CD4-positive, alpha-beta T cell treated with Interleukin-21 for 1 hour (primary cell): Measurements from ENCODE around the gene ITPKA.
"Not testable (repeated sequence)": the region's sequence is repeated elsewhere in the genome, so short reads cannot be mapped to it uniquely, and the experiment has no call there.

Source experiments
- DNase-seq: peaks from one replicate; pipeline ENCODE4 v3.0.0-alpha.2; 2020

The ITPKA gene

DNA sequence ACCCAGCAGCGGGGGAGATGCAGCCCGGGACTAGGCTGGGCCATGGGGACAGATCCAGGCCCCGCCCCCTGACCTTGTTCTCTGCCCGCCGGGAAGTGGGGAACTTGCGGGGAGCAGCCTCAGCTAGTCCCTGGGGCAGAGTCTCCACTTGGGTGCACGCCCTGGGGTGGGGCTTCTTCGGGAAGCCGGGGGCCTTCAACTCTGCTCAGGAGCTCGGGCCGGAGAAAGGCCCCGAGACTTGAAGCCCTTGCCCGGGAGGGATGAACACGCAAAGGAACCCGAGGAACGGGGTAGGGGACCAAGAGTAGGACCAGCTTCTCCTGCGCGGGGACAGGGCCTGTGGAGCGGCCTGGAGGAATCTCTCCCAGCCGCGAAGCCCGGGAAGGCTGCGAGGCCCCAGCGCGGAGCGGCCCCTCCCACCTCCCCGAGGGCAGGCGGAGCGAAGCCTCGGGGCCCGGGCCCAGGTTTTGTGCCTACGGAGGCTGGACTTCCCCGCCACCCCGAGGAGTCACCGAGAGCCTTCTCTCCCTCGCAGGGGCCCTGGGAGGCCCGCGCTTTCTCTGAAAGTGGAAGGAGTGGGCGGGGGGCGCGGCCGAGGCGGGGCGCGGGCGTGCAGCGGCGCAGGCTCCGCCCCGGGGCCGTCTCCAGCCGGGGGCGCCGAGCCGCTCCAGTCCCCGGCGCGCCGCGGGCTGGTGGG lies at the start of gene ITPKA:
Gene ITPKA, plus strand, starts transcription at position 670 of the 697 bp plus-strand sequence. CDS start 54 bp downstream, outside the sequence.
- peak; percentile 77 for DNase-seq

DNA sequence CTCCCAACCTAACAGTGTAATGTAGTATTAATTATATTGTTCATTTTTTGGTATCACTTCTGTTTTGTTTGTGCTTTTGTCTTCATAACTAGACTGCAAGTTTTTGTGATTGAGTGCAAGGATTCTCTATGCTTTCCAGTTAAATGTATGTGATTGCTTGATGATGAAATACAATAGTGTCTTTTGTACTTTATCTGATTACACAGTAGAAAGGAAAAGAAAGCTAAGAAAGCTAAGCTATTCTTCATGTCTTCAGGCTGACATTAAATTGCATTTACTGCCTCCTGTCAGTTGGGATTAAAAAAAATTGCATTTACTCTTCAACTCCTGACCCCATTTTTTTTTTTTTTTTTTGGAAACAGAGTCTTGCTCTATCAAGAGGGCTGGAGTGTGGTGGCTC lies 48.3 kb upstream of the ITPKA start:
- no peak for DNase-seq

DNA sequence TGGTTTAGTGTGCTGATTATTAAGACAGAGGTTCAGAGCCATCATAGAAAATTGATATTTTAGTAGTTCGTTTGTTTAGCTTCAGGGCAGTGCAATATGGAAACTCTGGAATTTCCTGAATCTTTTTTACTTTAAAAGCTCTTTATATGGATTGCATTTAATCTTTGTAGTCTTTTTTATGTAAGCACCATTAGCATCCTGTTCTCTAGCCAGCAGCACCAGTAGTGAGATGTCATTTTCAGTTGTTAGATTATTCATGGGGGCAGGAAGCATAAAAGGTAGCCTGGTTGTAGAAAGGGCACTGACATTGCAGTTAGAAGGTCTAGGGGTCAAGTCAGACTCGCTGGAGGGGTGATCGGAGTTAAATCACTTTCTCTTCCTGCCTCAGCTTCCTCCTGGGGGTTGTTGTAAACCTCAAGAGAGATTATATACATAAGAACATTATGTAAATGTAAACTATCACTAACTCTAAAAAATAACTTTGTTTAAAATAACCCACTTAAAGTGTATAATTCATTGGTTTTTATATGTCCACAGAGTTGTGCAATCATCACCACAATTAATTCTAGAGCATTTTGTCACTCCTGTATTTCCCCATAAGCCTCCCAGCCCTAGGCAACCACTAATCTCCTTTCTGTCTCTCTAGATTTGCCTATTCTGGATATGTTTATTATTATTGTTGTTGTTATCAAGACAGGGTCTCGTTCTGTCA lies 31.4 kb upstream of the ITPKA start:
- no peak for DNase-seq

DNA sequence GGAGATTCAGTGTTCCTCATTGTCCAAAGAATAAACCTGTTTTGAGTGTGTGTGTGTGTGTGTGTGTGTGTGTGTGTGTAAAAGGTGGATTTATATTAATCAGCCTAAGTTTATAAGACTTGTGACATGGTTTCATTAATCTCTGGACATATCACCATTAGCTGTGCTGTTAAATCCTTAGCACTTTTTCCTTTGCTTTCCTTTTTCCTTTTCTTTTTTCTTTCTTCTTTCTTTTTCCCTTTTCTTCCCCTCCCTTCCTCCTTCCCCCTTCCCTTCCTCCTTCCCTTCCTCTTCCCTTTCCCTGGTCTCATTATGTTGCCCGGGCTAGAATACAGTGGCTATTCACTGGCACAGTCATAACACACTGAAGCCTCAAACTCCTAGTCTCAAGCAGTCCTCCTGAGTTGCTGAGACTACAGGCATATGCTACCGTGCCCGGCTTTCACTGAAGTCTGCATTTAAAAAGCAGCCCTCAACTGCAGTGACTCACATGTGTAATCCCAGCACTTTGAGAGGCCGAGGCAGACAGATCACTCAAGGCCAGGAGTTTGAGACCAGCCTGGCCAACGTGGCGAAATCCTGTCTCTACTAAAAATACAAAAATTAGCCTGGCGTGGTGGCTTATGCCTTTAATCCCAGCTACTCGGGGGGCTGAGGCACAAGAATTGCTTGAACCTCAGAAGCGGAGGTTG lies 28.6 kb upstream of the ITPKA start:
- DNase-seq: no peak

DNA sequence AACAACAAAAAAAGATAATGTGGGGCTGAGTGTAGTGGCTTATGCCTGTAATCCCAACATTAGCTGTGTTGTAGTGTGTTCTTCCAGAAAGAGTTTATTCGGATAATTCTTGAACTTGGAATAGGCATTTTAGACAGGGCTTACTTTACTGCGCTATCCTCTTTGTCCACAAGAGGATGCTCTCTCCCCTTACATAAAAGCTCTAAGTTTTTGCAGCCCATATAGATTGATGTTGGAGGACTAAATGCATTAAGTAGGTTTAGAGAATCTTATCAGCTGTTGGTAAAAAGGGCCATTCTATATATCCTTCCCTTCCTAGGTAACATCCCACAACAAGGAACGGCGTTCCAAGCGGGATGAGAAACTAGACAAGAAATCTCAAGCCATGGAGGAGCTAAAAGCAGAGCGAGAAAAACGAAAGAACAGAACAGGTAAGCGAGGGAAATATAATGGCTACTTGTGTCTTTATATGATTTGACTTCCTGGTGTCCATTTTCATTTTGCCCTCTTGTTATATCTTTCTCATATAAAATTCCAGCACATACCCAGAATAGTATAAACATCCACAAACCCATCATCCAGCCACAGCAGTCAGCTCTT lies 27.8 kb upstream of the ITPKA start:
- DNase-seq: peak; percentile 58

DNA sequence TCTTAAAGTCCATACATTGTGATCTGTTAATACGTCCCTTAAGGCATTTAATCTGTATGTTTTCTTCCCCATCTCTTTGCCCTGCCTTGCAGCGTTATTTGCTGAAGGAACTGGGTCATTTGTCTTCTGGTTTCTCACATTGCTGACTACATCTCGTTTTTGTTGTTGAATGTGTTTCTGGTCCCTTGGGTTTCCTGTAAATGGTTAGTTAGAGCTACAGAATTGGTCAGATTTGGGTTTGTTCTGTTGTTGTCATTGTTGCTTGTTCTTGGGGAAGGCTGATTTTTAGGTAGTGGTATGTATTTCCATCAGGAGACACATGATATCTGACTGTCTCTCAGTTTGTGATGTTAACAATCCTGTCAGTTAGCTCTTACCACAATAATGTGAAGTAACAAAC lies 27.0 kb upstream of the ITPKA start:
- DNase-seq: no peak

DNA sequence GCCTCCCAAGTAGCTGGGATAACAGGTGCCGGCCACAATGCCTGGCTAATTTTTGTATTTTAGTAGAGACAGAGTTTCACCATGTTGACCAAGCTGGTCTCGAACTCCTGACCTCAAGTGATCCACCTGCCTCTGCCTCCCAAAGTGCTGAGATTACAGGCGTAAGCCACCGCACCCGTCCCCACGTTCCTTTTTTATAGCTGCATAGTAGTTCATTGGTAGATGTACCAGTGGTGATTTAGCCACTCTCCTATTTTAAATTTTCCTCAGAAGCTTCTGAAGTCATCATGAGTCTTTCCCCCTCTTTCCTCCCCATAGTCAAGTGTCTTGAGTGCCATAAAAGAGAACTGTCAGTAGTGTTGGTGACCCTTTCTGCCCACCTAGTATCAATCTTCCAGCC lies 24.0 kb upstream of the ITPKA start:
- DNase-seq: not testable (repeated sequence)

DNA sequence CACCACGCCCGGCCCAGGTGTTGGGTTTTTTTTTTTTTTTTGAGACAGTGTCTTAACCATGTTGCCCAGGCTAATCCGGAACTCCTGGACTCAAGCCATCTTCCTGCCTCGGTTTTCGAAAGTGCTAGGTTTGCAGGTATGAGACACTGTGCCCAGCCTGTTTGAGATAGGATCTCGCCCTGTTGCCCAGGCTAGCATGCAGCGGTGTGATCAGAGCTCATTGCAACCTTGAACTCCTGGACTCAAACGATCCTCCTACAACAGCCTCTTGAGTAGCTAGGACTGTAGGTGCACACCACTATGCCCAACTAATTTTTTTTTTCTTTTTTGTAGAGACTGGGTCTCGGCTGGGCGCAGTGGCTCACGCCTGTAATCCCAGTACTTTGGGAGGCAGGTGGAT lies 20.3 kb upstream of the ITPKA start:
- no peak for DNase-seq

DNA sequence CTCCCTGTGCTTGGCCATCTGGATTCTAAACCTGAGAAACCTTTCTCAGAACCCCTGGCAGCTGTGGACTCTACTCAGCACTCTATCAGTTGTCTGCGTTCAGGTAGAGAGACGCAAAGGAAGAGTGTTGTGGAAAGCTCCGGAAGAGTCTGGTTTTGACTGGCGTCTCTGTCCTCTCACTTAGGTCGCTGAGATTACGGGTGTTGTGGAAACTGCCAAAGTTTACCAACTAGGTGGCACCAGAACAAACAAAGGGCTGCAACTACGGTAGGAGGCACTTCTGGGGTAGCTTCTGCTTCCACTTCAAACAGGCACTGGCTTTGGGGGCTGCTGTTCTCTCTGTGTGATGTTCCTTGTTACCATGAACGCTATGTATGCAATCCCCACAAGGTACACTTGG lies 19.2 kb upstream of the ITPKA start:
- no peak for DNase-seq

DNA sequence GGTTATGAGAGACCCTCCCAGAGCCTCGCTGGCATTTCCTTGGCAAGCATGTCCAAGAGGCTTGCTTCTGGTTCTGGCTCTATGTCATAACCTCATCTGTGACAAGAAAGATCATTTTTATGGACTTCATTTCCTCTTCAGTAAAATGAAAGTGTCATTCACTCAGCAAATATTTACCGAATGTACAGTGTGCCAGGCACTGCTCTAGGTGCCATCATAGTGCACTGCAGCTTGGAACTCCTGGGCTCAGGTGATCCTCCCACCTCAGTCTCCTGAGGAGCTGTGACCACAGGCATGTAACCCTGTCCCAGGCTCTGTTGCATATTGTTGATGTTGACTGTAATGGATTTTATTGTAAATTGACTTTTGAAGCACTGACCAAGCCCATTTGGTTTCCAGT lies 18.7 kb upstream of the ITPKA start:
- DNase-seq: no peak

DNA sequence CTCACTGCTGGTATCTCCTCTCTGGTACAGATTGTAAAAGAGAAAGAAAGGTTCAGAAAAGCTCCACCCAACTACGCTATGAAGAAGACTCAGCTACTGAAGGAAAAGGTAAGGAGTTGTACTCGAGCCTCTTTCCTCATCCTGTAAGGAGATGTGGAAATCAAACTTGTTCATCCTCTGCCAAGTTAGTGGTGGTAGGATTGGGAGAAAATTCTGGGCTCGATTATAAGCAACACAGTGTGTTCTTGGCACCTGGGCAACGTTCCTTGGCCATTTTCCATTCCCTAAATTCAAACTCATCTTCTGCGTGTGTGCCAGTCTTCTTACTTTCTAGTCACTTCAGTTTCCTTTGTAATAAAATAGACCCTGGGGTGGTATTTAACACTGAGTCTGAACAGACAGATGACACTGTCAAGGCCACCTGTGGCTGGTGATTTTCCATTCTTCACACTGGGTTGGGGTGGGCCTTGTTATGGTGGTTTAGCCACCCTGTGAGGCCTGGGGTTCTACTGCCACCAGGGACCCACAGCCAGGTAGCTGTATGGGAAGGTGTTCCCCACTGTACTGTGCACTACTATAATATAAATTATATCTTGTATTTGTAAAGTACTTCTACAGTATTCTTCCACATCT lies 17.1 kb upstream of the ITPKA start:
- DNase-seq: no peak

DNA sequence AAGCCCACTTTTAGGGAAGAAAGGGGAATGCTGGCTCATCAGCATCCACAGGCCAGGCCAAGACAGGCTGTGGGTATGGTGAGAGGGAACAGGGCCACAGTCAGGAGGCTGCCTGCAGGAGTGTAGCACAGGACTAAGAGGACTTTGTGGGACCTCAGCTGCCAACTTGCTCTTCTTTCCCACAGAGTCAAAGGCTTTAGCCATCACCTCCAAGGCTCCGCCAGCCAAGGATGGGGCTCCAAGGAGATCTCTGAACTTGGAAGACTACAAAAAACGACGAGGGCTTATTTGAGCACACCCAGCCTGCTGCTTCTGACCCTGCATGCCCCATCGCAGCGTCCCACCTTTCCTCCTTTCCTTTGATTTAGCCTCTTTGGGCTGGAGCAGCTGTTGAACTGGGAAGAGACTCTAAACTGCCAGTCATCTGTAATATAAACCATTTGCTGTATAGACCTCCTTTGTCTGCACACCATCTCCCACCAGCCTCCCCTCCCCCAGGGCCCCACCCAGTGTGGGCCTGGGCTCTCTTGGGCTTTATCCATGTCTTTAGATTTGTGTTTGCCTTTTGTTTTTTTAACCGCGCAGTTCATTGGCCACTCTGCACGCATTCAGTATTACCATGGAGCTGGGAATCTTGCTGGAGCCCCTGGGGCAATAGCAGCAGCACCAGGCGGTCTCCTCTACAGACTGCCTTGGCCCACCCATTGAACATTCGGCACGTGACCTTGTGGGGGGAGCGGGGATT lies 13.1 kb upstream of the ITPKA start:
- no peak for DNase-seq

DNA sequence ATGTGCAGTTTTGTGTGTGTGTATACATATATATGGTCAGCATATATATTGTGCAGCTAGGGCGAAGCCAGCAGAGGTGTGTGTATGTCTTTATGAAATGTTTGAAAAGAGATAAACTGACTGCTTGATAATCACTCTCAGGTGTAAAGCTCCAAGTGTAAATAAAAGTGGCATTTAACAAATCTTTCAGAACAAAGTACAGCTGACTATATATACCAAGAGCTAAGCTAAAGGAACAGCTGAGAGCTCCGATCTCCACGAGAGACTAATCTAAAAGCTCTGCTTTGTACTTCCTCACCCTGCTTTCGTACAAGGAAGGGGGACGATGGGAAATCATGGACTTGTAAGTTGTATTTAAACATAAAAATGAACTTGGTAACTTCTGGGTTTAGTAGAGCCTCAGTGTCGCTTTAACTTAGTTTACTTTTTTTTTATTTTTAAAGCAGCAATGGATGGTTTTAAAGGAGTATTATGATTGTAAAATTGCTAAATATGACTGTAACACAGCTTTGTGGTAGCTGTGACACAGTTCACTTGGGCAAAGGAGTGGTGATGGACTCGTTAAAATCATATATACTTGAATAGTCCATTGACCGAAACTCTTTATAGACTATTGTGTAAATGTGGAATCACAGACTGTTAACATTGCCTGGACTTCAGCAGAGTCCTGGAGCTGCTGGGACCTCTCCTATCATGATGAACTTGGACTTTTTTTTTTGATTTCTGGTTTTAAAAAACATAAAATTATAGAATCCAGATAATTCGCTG lies 11.4 kb upstream of the ITPKA start:
- DNase-seq: no peak

DNA sequence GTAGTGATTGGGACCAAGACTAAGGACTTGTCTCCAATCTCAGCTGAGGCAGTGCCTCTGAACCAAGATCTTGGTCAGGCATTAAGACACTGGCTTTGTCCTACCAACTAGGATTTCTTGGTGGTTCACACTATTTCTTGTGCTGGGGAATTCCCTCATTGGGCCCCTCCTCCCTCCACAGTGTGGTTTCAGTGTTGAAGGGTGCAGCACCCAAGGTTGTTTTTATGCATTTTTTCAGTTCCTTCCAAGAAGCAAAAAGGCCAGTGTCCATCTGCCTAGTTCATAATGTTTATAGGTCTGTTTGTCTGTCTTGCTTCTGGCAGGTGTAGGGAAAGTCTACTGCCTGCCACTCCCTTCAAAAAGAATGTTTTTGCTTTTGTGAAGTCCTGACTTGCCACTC lies 10.6 kb upstream of the ITPKA start:
- DNase-seq: peak; percentile 56

DNA sequence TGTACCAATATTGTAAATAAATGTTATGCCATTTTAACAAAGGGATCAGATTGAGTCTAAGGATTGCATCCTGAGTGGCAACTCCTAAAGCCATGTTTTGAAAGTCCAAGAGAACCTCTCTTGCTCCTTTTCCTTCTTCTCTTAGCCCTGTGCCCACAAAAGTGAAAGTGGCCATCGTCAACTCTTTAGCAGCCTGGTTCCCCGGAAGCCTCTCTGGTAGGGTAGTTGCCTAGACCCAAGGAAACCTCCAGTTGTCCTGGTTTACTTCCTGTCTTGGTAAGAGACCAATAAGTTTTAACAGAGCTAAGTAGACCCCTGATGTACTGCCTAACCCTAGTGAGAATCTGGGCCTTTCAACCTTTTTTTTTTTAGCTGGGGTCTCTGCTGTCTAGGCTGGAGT lies 10.2 kb upstream of the ITPKA start:
- DNase-seq: peak; percentile 39

DNA sequence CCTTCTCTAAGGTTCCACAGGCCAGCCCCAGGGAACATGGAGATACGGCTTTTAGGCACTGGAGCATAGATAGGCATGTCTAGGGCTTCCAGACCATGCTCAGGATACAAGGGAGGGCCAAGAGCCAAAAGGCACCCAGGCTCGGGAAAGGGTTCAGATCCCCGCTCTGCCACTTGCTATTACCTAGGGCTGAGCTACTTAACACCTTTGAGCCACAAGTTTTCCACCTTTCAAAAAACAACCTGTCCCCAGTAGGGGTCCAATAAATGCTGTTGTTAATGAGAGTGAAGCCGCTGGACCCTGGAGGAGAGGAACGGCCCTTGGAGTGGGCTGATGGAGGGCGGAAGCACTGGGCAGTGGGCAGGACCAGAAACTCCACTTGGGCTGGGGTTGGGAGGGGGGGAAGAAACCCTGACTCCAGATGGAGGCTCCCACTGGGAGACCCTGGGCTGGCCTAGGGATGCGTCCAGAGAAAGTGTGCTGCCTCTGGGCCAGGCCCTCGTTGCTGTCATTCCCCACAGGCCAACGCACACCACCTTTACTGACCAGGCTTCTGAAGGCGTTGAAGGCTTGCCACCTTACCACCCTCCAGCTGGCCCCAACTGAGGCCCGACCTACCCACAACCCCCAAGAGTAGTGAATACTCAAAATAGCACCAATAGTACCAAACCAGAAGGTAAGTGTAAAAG lies 8.6 kb upstream of the ITPKA start:
- DNase-seq: no peak

DNA sequence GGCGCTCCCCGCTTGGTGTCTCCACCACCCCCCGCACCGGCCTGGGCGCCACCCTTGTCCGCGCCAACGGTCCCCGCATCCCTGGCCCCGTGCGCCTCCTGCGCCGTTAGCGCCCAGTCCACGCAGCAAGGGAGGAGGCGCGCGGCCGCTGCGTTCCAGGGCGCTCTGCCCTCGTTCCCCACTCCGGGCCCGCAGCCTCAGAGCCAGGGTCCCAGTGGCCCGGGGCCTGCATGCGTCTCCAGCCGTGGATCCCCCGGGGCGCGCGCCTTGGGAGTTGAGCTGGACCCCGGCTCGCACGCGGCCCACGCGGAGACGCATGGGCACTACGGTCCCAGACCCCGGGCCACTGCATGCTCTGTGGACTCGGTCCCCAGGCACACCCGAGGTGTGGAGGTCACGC lies 7.4 kb upstream of the ITPKA start:
- DNase-seq: no peak

DNA sequence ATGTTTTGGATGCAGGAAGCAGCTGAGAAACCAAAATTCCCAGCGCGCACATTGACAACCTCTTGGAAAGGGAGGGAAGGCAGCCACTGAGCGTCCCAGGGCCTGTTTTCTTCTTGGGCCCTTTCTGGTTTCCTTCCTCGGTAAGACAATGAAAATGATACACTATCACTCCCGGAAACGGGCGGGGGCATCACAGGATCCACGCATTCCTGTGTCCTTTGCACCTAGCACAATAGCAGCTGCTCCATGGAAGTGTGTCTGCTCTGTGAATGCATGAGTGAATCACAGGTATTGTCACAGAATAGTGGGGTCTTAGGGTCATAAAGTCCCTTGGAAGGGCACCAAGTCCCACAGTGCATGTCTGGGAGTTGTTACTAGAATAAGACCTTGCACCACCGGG lies 6.3 kb upstream of the ITPKA start:
- no peak for DNase-seq

DNA sequence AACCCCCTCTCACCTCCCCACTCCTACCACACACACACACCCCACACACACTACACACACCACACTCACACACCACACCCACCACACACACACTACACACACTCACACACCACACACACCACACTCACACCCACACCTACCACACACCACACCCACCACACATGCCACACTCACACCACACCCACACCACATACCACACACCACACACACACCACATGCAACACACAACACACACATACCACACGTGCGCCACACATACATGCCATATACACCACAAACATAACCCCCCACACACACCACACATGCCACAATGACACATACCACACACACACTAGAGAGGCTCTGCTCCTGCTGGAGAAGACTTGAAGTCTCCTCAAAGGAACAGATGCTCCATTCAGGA lies 5.9 kb upstream of the ITPKA start:
- DNase-seq: peak; percentile 38

DNA sequence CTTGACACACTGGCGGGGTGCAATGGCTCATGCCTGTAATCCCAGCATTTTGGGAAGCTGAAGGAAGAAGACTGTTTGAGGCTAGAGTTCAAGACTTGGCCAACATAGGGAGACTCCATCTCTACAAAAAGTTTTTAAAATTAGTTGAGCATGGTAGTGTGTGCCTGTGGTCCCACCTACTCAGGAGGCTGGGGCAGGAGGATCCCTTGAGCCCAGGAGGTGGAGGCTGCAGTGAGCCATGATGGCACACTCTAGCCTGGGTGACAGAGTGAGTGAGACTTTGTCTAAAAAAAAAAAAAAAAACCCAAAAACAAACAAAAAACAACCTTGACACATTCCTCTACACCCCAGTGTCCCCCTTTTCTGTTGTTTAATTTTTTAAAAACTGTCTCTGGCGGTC lies 4.0 kb upstream of the ITPKA start:
- DNase-seq: no peak

DNA sequence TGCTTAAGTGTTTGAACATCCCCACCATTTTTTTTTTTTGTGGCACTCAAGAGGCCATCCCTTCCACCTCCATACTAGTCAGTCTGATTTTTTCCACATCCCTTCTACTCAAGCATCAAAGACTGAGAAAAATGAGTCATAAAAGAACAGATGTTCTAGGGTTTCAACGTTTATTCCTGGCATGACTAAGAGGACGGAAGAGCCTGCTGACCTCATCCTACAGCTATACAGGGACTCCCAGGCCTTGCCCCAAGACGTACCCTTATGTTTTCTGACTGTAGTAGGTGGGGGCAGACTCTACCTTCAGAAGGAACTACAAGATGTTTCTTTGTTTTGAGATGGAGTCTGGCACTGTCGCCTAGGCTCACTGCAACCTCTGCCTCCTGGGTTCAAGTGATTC lies 3.3 kb upstream of the ITPKA start:
- no peak for DNase-seq
